ENCODE measurements around the gene SEC11C. TPM values are rescaled to one million over a fixed set of nuclear protein-coding genes. Genes with fewer than 3 reads are reported as not detected.

Gene SEC11C
- total RNA-seq, 1 donor from 2014 or later = 9.1 TPM

DNA sequence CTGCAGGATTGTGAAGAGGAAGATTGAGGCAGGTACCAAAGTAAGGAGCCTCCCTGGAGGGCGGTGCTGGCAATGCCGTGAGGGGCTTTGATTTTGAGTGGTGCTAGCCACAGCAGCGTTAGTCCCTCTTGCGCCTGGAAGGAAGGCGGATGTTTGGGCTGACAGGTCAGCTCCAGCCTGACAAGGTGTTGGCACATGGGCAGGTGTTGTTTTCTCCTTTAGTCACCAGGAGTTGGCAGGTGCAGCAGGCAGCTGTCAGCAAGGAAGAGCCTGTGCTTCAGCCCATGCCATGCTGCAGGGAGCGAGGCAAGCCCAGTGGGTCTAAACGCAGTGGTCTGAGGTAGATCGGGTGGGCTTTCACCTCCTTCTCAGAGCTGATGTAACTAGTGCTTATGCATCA, 8.5 kb downstream of the SEC11C start:
- no peaks in the 10 kb centered on the region for H3K36me3 ChIP-seq
- no peaks in the 10 kb centered on the region for H3K4me1 ChIP-seq
- H3K4me3 ChIP-seq = no peak overlapping the region
- no peaks in the 10 kb centered on the region for H3K27me3 ChIP-seq
- intact Hi-C loops (cut with DNase I) = no loop called here
- TF ChIP-seq POLR2AphosphoS5 (IDR thresholded peaks at IDR 0.05; ENCODE audit: insufficient read depth in 1 of 2, low read depth in 1 of 2) (no peak), POLR2A (IDR thresholded peaks at IDR 0.05) (no peak)
- TF ChIP-seq, protein P1, sequence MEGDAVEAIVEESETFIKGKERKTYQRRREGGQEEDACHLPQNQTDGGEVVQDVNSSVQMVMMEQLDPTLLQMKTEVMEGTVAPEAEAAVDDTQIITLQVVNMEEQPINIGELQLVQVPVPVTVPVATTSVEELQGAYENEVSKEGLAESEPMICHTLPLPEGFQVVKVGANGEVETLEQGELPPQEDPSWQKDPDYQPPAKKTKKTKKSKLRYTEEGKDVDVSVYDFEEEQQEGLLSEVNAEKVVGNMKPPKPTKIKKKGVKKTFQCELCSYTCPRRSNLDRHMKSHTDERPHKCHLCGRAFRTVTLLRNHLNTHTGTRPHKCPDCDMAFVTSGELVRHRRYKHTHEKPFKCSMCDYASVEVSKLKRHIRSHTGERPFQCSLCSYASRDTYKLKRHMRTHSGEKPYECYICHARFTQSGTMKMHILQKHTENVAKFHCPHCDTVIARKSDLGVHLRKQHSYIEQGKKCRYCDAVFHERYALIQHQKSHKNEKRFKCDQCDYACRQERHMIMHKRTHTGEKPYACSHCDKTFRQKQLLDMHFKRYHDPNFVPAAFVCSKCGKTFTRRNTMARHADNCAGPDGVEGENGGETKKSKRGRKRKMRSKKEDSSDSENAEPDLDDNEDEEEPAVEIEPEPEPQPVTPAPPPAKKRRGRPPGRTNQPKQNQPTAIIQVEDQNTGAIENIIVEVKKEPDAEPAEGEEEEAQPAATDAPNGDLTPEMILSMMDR (IDR thresholded peaks at IDR 0.05) = no peak
- no peak for DNase-seq (ENCODE audit: extremely low spot score in 2 of 2)
- no peaks in the 10 kb centered on the region for H3K9me3 ChIP-seq
- no peak overlapping the region for H3K27ac ChIP-seq

GRCh38 chr18:59149007-59149406, 9.3 kb downstream of the SEC11C start:
- Histone ChIP-seq H3K9me3 (no peaks in the 10 kb centered on the region), H3K27ac (no peak overlapping the region), H3K4me1 (no peaks in the 10 kb centered on the region), H3K27me3 (no peaks in the 10 kb centered on the region), H3K36me3 (no peaks in the 10 kb centered on the region), H3K4me3 (no peak overlapping the region)
- TF ChIP-seq, protein P1 (IDR thresholded peaks at IDR 0.05) = no peak
- TF ChIP-seq POLR2AphosphoS5 (IDR thresholded peaks at IDR 0.05; ENCODE audit: insufficient read depth in 1 of 2, low read depth in 1 of 2) (no peak), POLR2A (IDR thresholded peaks at IDR 0.05) (no peak)
- intact Hi-C loops (cut with DNase I) = no loop called here
- no peak for DNase-seq (ENCODE audit: extremely low spot score in 2 of 2)

DNA sequence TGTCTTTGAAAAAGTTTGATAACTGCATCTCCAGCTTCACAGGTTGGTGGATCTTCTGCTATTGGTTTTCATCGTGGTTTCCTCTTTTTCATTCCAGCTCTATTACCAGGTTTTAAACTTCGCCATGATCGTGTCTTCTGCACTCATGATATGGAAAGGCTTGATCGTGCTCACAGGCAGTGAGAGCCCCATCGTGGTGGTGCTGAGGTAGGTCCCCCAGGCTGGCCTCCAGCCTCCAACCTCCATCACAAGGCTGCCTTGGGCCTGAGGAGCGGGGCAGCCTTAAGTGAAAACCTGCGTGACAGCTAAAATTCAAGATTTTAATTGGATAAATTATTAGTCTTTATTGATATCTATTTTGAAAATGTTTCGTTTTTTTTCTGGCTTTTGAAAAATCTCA, 9.7 kb downstream of the SEC11C start:
- Histone ChIP-seq H3K4me1 (no peaks in the 10 kb centered on the region), H3K27me3 (no peaks in the 10 kb centered on the region), H3K9me3 (no peaks in the 10 kb centered on the region), H3K36me3 (no peaks in the 10 kb centered on the region), H3K4me3 (no peak overlapping the region), H3K27ac (no peak overlapping the region)
- intact Hi-C loops (cut with DNase I) = no loop called here
- DNase-seq (ENCODE audit: extremely low spot score in 2 of 2) = no peak
- TF ChIP-seq POLR2A (IDR thresholded peaks at IDR 0.05) = no peak
- TF ChIP-seq, protein P1 (IDR thresholded peaks at IDR 0.05) = no peak
- no peak for TF ChIP-seq POLR2AphosphoS5 (IDR thresholded peaks at IDR 0.05; ENCODE audit: insufficient read depth in 1 of 2, low read depth in 1 of 2)

DNA sequence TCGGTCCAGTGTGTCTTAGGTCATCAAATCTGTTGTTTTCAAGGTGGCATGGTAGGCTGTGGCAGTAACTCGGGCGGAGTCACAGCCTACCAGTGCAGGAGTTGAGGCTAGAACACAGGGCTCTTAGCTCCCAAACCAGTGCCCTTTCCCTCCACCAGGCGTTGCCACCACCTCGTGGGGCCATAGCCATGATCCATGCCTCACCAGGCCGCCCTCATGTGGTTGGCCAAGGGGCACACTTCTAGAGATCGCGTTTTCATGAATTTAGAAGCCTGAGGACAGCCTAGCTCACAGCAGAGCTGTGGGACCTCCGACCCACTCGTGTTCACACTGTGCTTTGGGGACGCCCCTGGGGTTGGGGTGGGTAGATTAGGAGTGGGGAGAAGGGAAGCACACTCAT, 10.6 kb downstream of the SEC11C start:
- Histone ChIP-seq H3K27ac (no peak overlapping the region), H3K27me3 (no peaks in the 10 kb centered on the region), H3K9me3 (no peaks in the 10 kb centered on the region), H3K36me3 (no peaks in the 10 kb centered on the region), H3K4me1 (no peaks in the 10 kb centered on the region), H3K4me3 (no peak overlapping the region)
- intact Hi-C loops (cut with DNase I) = no loop called here
- no peak for DNase-seq (ENCODE audit: extremely low spot score in 2 of 2)
- TF ChIP-seq POLR2AphosphoS5 (IDR thresholded peaks at IDR 0.05; ENCODE audit: insufficient read depth in 1 of 2, low read depth in 1 of 2) (no peak), POLR2A (IDR thresholded peaks at IDR 0.05) (no peak)
- TF ChIP-seq, protein P1 (IDR thresholded peaks at IDR 0.05) = no peak

DNA sequence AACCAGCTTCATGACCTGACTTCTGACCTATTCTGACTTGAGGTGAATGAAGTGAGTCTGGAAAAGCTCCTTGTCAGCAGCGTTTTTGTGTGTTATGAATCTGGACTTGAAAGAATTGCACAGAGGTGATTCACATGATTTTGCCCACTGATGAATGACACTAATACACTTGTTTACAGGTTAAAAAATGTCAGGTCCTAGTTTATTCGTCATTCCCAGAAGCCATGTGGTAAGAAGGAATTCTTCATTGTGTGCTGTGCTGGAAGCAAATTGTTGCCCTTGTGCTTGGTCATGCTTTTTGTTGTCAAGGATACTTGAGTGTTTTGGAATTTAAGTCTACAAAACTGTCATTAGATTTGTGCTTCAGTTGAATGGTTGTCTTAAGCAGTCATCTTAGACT, 15.5 kb downstream of the SEC11C start:
- Histone ChIP-seq H3K4me3 (no peak overlapping the region), H3K9me3 (no peaks in the 10 kb centered on the region), H3K27me3 (no peaks in the 10 kb centered on the region), H3K36me3 (peaks cover 0 to 9% of the 10 kb centered on the region in 2 donors), H3K27ac (no peak overlapping the region), H3K4me1 (no peaks in the 10 kb centered on the region)
- intact Hi-C loops (cut with DNase I) = no loop called here
- no peak for DNase-seq (ENCODE audit: extremely low spot score in 2 of 2)
- TF ChIP-seq POLR2AphosphoS5 (IDR thresholded peaks at IDR 0.05; ENCODE audit: insufficient read depth in 1 of 2, low read depth in 1 of 2) (no peak), POLR2A (IDR thresholded peaks at IDR 0.05) (no peak)
- TF ChIP-seq, protein P1 (IDR thresholded peaks at IDR 0.05) = no peak
